ENCODE measurements around the gene PGAP2. TPM values are rescaled to one million over a fixed set of nuclear protein-coding genes. Genes with fewer than 3 reads are reported as not detected.

PGAP2 gene
- polyA plus RNA-seq, 12 donors = 16.3 to 31.6 (median 20.7) TPM; not detected in 1

DNA sequence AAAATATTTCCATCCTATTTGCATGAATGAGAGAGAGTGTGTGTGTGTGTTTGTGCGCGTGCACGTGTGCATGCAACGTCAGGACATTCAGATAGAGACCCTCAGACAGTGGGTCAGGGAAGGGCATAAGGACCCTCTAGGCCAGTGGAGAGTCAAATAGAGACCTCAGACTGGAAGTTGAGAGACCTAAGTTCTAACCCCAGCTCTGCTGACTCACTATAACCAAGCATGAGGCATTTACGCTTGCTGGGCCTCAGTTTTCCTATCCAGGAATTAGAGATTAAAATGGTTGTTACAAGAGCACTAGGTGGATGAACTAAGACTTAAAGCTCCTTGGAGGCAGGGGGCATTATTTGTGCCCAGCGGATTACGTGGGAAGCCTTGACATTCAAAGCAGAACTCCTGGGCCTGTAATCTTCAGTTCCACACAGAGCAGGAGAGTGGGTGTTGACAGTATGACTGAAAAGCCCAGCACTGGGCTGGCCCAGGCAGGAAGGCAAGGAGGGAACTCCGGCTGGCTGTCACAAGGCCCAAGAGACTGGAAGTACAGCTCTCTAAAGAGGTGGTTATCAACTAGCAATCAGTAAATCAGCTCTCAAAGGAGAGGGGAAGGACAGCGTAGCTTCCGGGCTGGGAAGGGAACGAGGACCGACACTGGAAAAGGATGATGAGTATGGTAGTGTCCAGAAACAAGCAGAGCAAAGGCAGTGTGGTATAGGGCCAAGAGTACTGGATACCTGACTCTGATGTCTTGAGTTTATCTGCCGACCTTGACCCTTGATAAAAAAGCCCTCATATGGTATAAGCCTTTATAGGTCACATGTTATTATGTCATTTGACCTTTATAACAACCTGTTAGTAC lies 23.2 kb downstream of the PGAP2 start:
- no peak for DNase-seq

DNA sequence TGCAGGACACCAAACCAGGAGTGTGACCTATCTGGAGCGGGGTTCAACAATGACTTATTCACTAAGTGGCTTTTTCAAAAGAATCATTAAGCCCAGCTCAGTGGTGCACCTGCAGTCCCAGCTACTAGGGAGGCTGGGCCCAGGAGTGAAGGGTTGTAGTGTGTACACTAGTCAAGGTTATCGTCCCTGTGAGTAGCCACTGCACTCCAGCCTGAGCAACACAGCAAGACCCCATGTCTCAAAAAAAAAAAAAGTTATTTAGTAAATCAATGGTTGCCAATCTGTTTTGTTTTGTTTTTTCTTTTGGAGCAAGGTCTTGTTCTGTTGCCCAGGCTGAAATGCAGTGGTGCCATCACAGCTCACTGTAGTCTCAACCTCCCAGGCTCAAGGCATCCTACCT lies 24.5 kb downstream of the PGAP2 start:
- DNase-seq = no peak

DNA sequence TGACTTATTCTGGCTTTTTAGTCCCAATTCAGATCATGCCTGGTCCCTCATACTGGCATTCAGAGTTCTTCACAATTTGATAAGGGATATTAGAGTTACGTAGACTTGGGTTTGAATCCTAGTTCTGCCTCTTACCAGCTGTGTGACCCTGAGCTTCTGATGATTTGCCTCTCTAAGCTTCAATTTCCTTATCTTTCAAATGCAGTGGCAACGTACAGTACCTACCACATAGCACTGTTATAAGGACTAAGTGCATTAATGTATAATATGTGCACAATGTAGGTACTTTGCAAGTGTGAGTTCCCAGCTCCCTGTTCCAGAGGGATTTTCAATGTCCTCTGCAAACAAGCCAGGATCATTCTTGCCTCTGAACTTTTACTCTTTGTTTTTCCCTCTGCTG lies 25.1 kb downstream of the PGAP2 start:
- DNase-seq = no peak

DNA sequence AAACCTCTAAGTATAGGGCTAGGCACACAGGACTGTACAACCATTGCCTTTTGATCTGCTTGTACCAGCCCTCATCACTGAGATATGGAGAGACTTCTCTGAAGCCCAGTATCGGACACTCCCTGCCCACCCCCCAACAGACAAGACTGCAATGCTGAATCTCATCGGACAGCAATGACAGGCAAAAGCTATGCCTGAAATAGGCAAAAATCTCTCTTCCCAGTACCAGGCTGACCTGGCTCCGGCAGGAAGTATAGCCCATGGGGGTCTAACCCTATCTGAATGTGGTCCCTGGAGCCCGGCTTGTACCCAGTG lies 25.9 kb downstream of the PGAP2 start:
- no peak for DNase-seq

DNA sequence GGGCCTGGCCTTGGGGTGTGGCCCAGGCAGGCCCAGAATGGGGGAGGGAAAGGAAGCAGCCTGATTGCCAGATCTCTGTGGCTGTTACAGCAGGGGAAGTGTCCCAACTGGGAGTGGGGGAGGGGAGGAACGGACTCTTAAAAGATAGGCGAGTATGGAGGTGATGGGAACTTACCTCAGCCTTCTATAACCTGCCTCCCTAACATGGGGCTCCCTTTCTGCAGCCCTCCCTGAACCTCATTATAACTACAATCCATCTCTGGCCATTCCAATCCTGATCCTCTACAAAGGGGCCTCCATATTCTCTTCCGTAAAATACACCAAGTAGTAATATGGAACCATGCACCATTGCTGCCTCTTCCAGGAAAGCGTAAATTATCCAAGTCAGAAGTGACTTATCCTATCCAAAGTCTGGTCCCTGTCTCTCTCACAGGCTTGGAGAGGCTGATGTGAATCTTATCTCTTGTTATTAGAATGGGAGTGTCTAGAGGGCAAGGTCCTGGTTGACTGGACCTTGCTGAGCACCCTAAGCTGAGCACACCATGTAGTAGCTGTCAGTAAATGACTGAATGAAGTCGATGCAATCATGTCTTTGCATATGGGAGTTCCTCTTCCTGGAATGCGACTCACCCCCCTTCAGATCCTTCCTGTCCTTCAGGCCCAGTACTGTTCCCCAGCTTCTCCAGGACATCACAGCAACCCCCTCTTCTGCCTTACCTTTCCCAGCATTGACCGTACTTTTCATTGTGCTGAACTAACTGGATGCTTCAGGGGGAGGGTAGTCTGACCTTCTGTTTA lies 26.5 kb downstream of the PGAP2 start:
- no peak for DNase-seq

DNA sequence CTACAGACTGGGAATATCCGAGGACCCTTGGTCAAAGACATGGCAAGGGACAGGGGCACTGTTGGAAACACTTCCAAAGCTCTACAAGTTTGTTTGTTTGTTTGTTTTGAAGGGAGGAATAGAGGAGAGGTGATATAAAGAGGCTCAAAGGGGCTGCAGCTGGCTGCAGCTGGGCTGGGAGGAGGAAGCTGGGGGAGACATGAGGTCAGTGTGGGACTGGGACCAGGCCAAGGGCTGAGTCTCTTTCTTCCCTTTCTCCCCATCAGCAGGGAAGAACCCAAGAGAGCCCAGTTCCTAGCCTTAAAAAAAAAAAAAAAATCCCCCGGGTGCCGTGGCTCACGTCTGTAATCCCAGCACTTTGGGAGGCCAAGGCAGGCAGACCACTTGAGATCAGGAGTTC lies 27.4 kb downstream of the PGAP2 start:
- no peak for DNase-seq

DNA sequence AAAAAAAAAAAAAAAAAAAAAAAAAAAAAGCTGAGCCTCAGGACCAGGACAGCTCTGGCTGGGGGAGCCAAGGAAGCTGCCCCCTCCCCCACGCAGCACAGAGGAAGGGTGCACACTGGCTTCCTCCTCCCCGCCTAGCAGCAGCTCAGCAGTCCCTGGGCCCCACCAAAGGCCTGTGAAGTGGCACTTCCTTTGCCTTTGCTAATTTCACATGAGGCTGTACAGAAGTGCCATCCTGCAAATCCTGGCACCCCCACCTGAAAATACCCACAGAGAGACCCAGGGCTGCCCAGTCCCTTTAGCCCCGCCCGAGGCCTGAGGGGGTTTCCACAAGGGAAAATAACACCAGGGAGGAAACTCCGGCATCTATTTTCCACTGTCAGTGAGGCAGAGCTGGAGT lies 28.5 kb downstream of the PGAP2 start:
- DNase-seq = no peak

DNA sequence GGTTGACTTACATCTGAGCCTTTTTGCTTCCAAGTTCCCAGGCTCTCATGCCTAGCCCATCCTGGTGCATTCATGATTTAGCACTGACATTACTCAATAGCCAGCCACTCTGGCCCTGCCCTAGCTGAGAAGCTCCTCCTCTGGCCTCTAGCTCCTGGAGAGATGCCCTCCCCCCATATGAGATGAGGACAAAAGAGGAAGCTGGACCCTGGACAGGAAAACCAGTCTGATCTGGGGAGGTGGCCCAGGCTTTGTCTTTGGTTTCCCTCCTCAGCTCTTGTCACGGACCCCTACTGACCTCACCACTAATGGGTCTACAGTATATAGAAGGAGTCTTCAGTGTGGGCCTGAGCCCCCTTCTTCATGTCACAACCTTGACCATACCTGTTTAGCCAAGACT lies 29.4 kb downstream of the PGAP2 start:
- no peak for DNase-seq

DNA sequence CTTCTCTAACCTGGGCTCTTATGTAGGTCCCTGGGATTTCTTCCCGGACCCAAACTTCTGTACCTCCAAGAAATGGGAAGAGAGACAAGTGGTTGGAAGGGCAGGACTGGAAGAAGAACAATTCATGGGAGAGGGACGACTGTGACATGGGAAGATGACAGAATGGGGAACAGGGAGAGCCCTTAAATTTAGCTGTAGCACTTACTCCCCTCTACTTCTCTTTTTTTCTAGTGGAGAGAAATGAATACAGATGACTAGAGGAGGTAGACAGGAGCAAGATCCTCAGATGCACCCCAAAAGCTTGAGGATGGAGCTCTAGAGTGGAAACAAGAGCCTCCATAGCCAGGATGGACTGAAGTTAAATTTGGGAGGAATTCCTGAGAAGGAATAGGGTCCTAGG lies 30.1 kb downstream of the PGAP2 start:
- no peak for DNase-seq

DNA sequence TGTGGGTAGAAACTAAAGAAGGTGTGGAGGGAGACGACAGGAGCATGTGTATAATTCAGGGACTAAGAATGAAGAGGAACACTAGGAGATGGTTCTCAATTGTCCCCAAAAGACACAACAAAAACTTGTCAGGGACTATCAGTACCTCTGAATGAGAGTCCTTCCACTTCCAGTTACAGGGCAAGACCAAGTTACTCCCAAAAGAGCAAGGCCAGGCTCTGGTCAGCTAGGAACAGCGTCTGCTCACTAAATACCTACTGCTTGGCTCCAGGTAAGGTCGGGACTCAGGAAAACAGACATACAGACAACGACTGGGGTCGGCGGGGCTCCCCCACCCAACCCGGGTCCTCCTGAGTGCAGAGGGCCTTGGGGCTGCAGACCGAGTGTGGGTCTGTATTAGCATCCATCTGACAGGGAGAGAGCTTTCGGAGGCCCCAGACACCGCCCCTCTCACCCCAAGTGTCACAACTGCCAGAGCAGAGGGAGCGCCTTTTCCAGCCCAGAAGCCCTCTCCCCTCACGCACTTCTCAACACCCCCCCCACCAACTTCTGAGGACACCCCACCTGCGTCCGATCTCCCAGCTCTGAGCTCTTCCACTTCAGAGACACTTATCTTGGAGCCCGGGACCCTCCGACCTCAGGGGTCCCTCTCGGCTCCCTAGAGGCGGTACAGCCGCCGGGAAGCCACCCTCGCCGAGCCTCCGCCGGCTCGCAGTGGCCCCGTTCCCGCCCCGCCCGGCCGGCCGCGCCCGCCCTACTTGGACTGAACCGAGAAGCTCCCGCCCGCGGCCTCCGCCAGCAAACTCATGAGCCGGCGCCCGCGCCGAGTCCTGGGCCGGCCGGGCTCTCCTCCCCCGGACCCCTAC lies 31.9 kb downstream of the PGAP2 start:
- DNase-seq = no peak

DNA sequence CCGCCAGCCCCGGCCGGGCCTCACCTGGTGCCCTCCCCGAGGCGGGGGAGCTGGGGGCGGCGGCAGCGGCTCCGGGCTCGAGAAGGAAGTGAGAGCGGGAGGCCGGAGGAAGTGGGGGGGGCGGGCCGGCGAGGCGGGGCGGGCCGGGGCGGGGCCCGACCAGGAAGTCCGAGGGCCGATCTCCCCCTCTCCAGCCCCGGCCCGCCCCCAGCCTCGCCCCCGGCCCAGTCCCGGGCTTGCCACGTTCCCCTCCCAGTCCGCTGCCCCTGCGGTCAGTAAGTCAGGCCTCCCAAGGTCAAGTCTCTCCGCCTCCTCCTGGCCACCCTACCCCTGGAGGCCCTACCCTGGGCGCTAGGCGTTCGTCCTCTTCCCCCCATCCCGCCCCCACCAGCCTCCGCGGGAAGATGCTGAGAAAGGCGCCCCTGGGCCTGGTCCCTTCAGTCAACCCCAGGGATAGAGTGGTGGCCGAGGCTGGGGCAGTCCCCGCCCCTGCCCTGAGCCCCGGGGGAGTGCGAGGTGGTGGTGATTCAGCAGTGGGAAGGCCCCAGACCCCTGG lies 32.6 kb downstream of the PGAP2 start, which contains the start of gene RHOG:
RHOG (minus strand) TSS at position 90 of the 556 bp plus-strand sequence. CDS start 12,821 bp downstream, outside the sequence.
- DNase-seq = peak; percentile 85

DNA sequence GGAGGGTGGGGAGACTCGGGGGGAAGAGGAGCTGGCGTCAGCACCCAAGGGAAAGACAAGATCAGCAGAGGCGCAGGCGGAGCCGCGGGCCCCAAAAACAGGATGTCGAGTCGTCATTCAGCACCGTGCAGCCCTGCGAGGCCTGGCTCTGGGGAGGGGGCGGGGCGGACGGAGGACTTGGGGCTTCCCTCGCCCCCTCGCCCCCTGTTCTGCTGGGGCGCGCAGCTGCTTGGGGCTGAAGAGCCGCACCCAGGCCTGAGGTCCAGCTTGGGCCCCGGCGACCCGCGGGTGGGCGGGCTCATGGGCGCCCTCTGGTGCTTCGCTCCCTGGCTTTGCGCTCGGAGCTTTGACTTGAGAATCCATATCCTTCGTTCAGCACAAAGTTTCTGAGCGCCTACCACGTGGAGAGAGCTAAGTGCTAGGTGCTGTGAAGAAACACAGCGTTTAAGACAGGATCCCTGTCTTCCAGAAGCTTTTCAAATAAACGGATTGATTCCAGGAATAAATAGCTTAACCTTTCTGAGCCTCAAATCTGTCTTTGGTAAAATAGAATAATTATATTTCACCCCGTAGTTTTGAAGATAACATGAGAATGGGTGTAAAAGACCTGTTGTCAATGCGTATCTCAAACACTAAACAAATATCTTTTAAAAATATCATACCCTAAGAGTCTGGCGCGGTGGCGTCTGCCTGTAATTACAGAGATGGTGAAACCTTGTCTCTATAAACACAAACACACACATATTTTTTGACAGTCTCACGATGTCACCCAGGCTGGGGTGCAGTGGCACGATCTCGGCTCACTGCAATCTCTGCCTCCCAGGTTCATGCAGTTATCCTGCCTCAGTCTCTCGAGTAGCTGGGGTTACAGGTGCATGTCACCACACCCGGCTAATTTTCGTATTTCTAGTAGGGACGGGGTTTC lies 33.3 kb downstream of the PGAP2 start:
- DNase-seq = peak; percentile 87

DNA sequence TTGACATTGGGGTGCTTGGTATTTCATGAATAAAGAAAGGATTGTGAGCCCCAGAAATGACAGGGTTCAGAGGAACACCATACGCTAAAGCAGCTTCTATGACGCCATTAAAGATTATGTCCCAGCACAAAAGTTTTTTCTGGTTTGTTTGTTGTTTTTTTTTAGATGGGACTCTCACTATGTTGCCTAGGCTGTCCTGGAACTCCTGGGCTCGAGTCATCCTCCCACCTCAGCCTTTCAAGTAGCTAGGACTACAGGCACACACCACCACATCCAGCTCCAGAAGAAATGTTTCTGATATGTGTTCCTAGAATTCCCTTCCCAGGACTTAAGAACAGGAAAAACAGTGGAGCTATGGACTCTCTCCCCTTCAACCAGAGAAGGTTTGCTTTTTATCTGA lies 35.0 kb downstream of the PGAP2 start:
- no peak for DNase-seq

DNA sequence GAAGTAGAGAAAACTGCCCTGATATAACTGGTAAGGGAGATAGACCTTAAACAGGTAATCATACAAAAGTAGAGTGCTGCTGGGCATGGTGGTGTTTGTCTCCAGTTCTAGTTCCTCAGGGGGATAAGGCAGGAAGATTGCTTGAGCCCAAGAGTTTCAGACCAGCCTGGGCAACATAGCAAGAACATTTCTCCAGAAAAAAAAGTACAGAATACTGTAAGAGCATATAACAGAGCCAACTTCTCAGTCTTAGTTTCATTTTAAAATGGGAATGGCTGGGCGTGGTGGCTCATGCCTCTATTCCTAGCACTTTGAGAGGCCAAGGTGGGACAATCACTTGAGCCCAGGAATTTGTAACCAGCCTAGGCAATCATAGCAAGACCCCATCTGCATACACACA lies 36.9 kb downstream of the PGAP2 start:
- no peak for DNase-seq

DNA sequence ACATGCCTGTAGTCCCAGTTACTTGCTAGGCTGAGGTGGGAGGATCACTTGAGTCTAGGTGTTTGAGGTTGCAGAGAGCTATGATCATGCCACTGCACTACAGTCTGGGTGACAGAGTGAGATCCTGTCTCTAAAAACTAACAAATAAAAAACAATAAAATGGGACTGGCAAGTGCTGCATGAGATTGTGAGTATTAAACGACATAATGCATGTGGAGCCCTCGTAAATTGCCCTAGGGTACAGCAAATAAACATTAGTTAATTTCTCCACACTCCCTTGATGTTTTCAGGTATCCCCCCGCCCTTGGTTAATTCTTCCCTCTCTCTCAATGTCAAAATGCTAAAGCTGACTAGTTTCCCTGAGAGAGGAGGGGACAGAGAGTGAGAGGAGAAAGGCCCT lies 37.3 kb downstream of the PGAP2 start:
- DNase-seq = no peak

DNA sequence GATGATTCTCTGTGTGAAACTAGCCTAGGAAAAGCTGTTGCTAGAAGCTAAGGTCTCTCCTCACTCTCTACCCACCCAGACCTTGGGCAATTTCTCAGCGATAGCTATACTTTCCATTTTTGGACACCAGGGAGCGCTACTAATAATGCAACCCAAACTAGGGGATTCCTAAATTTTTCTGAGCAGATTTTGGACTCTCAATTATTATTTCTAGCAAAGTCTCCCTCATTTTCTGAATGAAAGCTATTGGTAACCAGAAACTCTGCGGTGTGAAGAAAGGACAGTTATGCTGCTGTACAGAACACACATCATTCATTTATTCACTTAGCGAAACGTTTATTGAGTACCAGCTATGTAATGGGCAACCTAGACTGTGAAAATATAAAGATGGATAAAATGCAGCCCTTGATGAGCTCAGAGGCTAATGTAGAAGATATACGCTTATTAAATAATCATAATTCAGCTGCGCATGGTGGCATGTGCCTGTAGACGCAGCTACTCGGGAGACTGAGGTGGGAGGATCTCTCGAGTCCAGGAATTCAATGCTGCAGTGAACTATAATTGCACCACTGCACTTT lies 41.0 kb downstream of the PGAP2 start:
- DNase-seq = peak; percentile 42

DNA sequence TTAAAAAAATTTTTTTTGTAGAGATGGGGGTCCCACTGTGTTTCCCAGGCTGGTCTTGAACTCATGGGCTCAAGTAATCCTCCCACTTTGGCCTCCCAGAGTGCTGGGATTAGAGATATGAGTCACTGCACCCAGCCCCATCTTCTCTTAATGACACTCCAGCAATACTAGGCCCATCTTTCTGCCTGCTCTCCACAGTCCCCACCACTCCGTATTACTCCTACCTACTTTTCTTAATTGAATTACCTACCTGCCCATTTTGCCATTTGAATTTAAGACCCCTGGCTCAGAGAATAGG lies 45.1 kb downstream of the PGAP2 start:
- no peak for DNase-seq

DNA sequence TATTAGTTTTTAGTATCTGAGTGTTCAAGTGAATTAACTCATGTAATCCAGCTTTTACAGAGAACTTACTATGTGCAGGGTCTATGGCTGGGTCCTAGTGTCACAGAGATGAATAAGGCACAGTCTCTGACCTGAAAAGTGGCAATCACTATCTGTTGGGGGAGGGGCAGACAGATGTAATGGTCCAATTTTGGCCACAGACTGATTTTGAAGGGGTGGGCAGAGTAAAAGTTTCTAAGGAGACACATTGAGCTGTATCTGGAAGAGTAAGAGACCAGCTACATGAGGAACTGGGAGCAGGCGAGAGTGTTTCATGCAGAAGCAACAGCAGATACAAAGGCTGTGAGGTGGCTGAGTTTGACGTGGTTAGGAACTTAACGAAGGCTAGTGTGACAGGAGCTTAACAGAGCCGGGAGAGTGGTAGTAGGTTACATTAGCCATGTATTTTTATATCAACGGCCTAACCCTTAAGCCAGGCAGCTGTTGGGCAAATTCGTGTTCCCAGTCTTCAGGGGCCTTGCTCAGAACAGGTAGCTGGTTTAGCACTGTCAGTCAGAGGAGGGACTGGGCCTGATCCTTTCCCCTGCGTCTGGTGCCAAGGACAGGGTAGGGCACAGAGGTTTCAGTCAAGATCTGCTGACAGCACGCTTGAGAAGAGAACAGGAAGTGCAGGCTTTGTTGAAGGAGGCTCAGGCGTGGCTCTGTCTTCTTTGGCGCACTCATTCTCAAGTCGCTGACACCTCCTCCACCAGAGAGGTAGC lies 45.7 kb downstream of the PGAP2 start:
- DNase-seq = peak; percentile 32

DNA sequence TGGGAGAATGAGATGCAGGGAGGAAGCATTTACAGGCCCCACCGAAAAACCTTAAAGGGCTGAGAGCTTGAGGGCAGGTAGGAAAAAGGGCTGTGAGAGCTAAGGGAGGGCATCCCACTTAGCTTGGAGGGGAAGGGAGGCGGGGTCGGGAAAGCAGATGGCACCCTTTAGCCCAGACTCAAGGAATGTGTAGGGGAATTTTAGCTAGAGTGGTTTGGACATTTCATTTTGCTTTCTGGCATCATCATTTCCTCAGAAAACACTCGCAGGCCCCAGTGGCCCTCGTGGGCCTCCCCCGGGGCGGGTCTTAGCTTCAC lies 46.3 kb downstream of the PGAP2 start:
- no peak for DNase-seq
